Natural killer cell (primary cell): Measurements from ENCODE around the gene SUDS3. TPM values are rescaled to one million over a fixed set of nuclear protein-coding genes. Genes with fewer than 3 reads are reported as not detected.

Experiments
- ATAC-seq, 3 donors: fragments of 150-1000 bp in 2 of 3; fragments of 200-7000 bp in 1 of 3; cut with Tn5 transposase; 1 replicate in 1 of 3; 2 replicates in 2 of 3; pipeline ENCODE4 v1.10.0; 2021; ENCODE audit warnings: mild to moderate bottlenecking in 2 of 3, moderate library complexity in 2 of 3
- DNase-seq, 2 donors: peaks; one replicate each; pipeline versions ENCODE4 v3.0.0 to v3.0.0-alpha.2; 2013 to 2021; ENCODE audit warnings: mixed read lengths in 1 of 2
- H3K27ac ChIP-seq: one replicate; pipeline ENCODE4 v1.5.1; 2013; ENCODE audit warnings: mild to moderate bottlenecking, low read length
- H3K27me3 ChIP-seq: one replicate; pipeline ENCODE4 v1.6.1; 2013; ENCODE audit warnings: low read length; ENCODE audit not compliant: control insufficient read depth, insufficient read depth
- H3K36me3 ChIP-seq: one replicate; pipeline ENCODE4 v1.6.1; 2013; ENCODE audit warnings: low read length; ENCODE audit not compliant: control insufficient read depth, insufficient read depth
- H3K4me1 ChIP-seq: one replicate; pipeline ENCODE4 v1.6.1; 2013; ENCODE audit warnings: low read length; ENCODE audit not compliant: control insufficient read depth, insufficient read depth
- H3K4me3 ChIP-seq: one replicate; pipeline ENCODE4 v1.5.1; 2013; ENCODE audit warnings: low read length
- H3K9me3 ChIP-seq: one replicate; pipeline ENCODE4 v1.6.1; 2013; ENCODE audit warnings: low read length; ENCODE audit not compliant: control insufficient read depth, insufficient read depth
- H3K27ac Mint-ChIP-seq, 2 donors: one replicate each; pipeline ENCODE4 v1.8.0; 2022; ENCODE audit warnings: mild to moderate bottlenecking in 2 of 2, mixed read lengths in 2 of 2, moderate library complexity in 1 of 2
- H3K27me3 Mint-ChIP-seq, 2 donors: one replicate each; pipeline ENCODE4 v1.8.0; 2022; ENCODE audit warnings: low read depth in 2 of 2, mixed read lengths in 2 of 2
- H3K36me3 Mint-ChIP-seq: one replicate; pipeline ENCODE4 v1.8.0; 2022; ENCODE audit warnings: mixed read lengths
- H3K4me1 Mint-ChIP-seq, 2 donors: one replicate each; pipeline ENCODE4 v1.8.0; 2022; ENCODE audit warnings: mixed read lengths in 2 of 2
- H3K4me3 Mint-ChIP-seq: one replicate; pipeline ENCODE4 v1.8.0; 2022; ENCODE audit warnings: mild to moderate bottlenecking, moderate library complexity, mixed read lengths
- H3K9me3 Mint-ChIP-seq, 2 donors: one replicate each; pipeline ENCODE4 v1.8.0; 2022; ENCODE audit warnings: mixed read lengths in 2 of 2
- CTCF ChIP-seq: fragments of 200-600 bp; IDR thresholded peaks from one replicate; pipeline ENCODE4 v1.8.0; 2022; ENCODE audit warnings: antibody characterized with exemption
- WGBS: methylation state at CpG from one replicate; pipeline ENCODE4 v1.1.7; 2013; ENCODE audit warnings: missing lambda C conversion rate; ENCODE audit not compliant: insufficient coverage; 5-methylcytosine and 5-hydroxymethylcytosine counted together
- intact Hi-C: fragments of 100-400 bp; cut with micrococcal nuclease; formaldehyde crosslinking; loops from one replicate; pipeline ENCODE4 v1.14.2; 2022
- total RNA-seq, 4 donors: library from RNA; stranded (reverse); fragments of 120-200 nt in 1 of 4; gene quantifications; one replicate each; pipeline versions ENCODE4 v1.2.3 to v1.2.4, GENCODE V29; 2013 to 2022

The SUDS3 gene
- total RNA-seq, 3 donors from 2014 or later (not counting 1 experiment from before 2014, with no cell fraction given) = 27.5 to 40.3 (median 35.7) TPM

GRCh38 chr12:118436002-118436730, 59.8 kb downstream of the SUDS3 start:
- H3K36me3 Mint-ChIP-seq = no peaks in the 10 kb centered on the region
- Histone ChIP-seq H3K27ac (no peak overlapping the region), H3K27me3 (no peaks in the 10 kb centered on the region), H3K9me3 (no peaks in the 10 kb centered on the region), H3K36me3 (no peaks in the 10 kb centered on the region), H3K4me1 (no peaks in the 10 kb centered on the region), H3K4me3 (no peak overlapping the region)
- H3K27ac Mint-ChIP-seq = no peak overlapping the region
- 68% methylated on average over 8 of the region's 10 CpGs for WGBS
- H3K4me3 Mint-ChIP-seq = no peak overlapping the region
- DNase-seq = no peak
- H3K27me3 Mint-ChIP-seq = peaks cover 4 to 8% of the 10 kb centered on the region in 2 donors
- ATAC-seq = no peak
- intact Hi-C loops = no loop called here
- no peak for TF ChIP-seq CTCF
- no peaks in the 10 kb centered on the region for H3K9me3 Mint-ChIP-seq
- H3K4me1 Mint-ChIP-seq = no peaks in the 10 kb centered on the region

- H3K27me3 ChIP-seq = no peaks in the 10 kb centered on the region
- WGBS = 64% methylated on average over 2 of the region's 2 CpGs
- H3K4me1 ChIP-seq = no peaks in the 10 kb centered on the region
- Mint-ChIP-seq H3K9me3 (no peaks in the 10 kb centered on the region), H3K27me3 (peaks cover 9 to 16% of the 10 kb centered on the region in 2 donors), H3K4me1 (no peaks in the 10 kb centered on the region), H3K4me3 (no peak overlapping the region), H3K36me3 (no peaks in the 10 kb centered on the region), H3K27ac (no peak overlapping the region)
- ATAC-seq (no peak), DNase-seq (no peak)
- no peak for TF ChIP-seq CTCF
- no peak overlapping the region for H3K27ac ChIP-seq
- no peaks in the 10 kb centered on the region for H3K36me3 ChIP-seq
- no peak overlapping the region for H3K4me3 ChIP-seq
- no peaks in the 10 kb centered on the region for H3K9me3 ChIP-seq
- intact Hi-C loops = no loop called here
These were observed 60.6 kb downstream of the SUDS3 start for GRCh38 chr12:118436986-118437385.

GRCh38 chr12:118439068-118439467, 62.7 kb downstream of the SUDS3 start:
- Histone ChIP-seq H3K36me3 (no peaks in the 10 kb centered on the region), H3K4me3 (no peak overlapping the region), H3K4me1 (no peaks in the 10 kb centered on the region), H3K27ac (no peak overlapping the region), H3K27me3 (no peaks in the 10 kb centered on the region), H3K9me3 (no peaks in the 10 kb centered on the region)
- Mint-ChIP-seq H3K4me1 (no peaks in the 10 kb centered on the region), H3K9me3 (no peaks in the 10 kb centered on the region), H3K27me3 (peaks cover 19 to 28% of the 10 kb centered on the region in 2 donors), H3K27ac (no peak overlapping the region), H3K36me3 (no peaks in the 10 kb centered on the region), H3K4me3 (no peak overlapping the region)
- ATAC-seq = no peak
- intact Hi-C loops = no loop called here
- 92% methylated on average over 3 of the region's 3 CpGs for WGBS
- no peak for DNase-seq
- no peak for TF ChIP-seq CTCF

GRCh38 chr12:118446247-118446646, 69.9 kb downstream of the SUDS3 start:
- WGBS = 31% methylated on average over 4 of the region's 4 CpGs

More at GRCh38 chr12:118446247-118446646, 69.9 kb downstream of the SUDS3 start:
- H3K27ac Mint-ChIP-seq = no peak overlapping the region
- no peaks in the 10 kb centered on the region for H3K27me3 ChIP-seq
- no peak overlapping the region for H3K27ac ChIP-seq
- H3K27me3 Mint-ChIP-seq = peaks cover 21 to 42% of the 10 kb centered on the region in 2 donors
- no peaks in the 10 kb centered on the region for H3K9me3 ChIP-seq
- no peak for DNase-seq
- ATAC-seq = no peak
- H3K36me3 Mint-ChIP-seq = no peaks in the 10 kb centered on the region
- no peak overlapping the region for H3K4me3 Mint-ChIP-seq
- no peaks in the 10 kb centered on the region for H3K4me1 ChIP-seq
- H3K4me1 Mint-ChIP-seq = no peaks in the 10 kb centered on the region
- no peaks in the 10 kb centered on the region for H3K9me3 Mint-ChIP-seq
- no peak overlapping the region for H3K4me3 ChIP-seq
- intact Hi-C loops = no loop called here
- H3K36me3 ChIP-seq = no peaks in the 10 kb centered on the region
- TF ChIP-seq CTCF = no peak
